Stimulated activated effector memory CD8-positive, alpha-beta T cell treated with anti-CD3 and anti-CD28 coated beads, Interleukin-12 subunit alpha, Interleukin-12 subunit beta, amount 100 ng/mL, for 72 hours (primary cell): ENCODE data around the gene ELP4.
A peak's percentile ranks its signal among the peaks of the same experiment; 100 is the strongest.
"Not testable (repeated sequence)": the region's sequence is repeated elsewhere in the genome, so short reads cannot be mapped to it uniquely, and the experiment has no call there.

ENCODE experiments used
- ATAC-seq: fragments of 150-1000 bp; cut with Tn5 transposase; 2 replicates; pipeline ENCODE4 v1.10.0; 2021
- DNase-seq, 2 donors: peaks; one replicate each; pipeline ENCODE4 v3.0.0; 2021 to 2022; ENCODE audit warnings: low spot score in 2 of 2
- H3K27ac Mint-ChIP-seq: one replicate; pipeline ENCODE4 v1.8.0; 2022; ENCODE audit warnings: mild to moderate bottlenecking, mixed read lengths
- H3K36me3 Mint-ChIP-seq: one replicate; pipeline ENCODE4 v1.8.0; 2022; ENCODE audit warnings: mild to moderate bottlenecking, mixed read lengths
- H3K4me1 Mint-ChIP-seq: one replicate; pipeline ENCODE4 v1.8.0; 2022; ENCODE audit warnings: mixed read lengths
- H3K4me3 Mint-ChIP-seq: one replicate; pipeline ENCODE4 v1.8.0; 2022; ENCODE audit warnings: mild to moderate bottlenecking, mixed read lengths
- H3K9me3 Mint-ChIP-seq: one replicate; pipeline ENCODE4 v1.8.0; 2022; ENCODE audit warnings: mixed read lengths

ELP4 gene, protein sequence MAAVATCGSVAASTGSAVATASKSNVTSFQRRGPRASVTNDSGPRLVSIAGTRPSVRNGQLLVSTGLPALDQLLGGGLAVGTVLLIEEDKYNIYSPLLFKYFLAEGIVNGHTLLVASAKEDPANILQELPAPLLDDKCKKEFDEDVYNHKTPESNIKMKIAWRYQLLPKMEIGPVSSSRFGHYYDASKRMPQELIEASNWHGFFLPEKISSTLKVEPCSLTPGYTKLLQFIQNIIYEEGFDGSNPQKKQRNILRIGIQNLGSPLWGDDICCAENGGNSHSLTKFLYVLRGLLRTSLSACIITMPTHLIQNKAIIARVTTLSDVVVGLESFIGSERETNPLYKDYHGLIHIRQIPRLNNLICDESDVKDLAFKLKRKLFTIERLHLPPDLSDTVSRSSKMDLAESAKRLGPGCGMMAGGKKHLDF

DNA sequence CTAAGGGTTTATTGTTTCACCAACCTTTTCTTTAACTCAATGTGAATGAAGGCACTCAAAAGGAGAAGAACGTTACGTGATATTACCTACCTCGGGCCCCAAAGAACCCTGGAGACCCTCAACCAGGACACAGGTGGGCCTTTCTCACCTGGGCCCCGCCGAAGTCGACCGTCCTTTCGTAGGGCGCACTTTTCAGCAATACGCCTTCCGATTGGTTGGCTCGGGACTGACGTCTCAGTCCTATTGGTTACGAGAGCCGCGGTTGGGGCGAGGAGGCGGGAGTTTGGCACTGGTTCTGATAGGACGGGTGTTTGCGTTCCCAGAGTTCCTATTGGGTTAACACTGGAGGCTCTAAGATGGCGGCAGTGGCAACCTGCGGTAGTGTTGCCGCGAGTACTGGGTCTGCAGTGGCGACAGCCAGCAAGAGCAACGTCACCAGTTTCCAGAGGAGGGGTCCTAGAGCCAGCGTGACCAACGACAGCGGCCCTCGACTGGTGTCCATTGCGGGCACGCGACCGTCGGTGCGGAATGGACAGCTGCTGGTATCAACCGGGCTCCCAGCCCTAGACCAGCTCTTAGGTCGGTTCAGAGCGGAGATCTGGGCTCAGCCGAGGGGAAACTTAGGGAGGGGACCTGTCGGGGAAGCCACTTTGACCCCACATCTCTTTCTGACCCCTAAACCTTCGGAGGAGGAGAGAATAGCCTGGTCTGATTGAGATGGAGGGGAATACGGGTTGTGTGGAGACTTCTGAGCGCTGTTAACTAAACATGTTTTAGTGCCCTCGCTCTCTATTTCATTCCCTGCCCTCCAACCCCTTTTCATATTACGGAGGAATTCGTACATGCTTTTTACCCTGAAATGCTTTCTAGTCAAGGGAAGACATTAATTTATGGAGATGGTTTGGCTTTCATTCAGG lies at the start of gene ELP4, which contains the start of gene IMMP1L:
TSS of gene ELP4 (plus strand) at position 339 of the 917 bp plus-strand sequence. CDS start at position 357, 18 bp downstream.
TSS of gene IMMP1L (minus strand) at position 194 of the 917 bp plus-strand sequence. CDS start 46,346 bp downstream, outside the sequence.
- peaks cover 20% of the 10 kb centered on the region for H3K4me1 Mint-ChIP-seq
- peak; percentile 100 for ATAC-seq
- H3K4me3 Mint-ChIP-seq, result peak within 1 kb of the TSS; percentile 93
- peak within 1 kb of the TSS; percentile 97 for H3K27ac Mint-ChIP-seq
- H3K36me3 Mint-ChIP-seq, result peaks cover 23% of the 10 kb centered on the region
- no peaks in the 10 kb centered on the region for H3K9me3 Mint-ChIP-seq
- DNase-seq, result peak; percentile 86 to 95

DNA sequence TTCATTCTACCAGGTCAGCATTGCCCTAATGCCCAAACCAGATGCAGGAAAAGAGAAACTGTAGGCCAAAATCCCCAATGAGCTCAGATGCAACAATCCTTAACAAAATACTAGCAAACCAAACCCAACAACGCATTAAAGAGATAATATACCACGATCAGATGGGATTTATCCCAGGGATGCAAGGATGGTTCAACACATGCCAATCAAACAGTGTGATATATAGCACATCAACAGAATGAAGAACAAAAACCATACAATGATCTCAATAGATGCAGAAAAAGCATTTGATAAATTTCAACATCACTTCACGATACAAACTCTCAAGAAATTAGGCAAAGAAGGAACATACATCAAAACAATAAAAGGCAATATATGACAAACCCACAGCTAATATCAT lies 45.1 kb upstream of the ELP4 start:
- DNase-seq, result no peak
- ATAC-seq, result no peak
- H3K27ac Mint-ChIP-seq, result no peak overlapping the region
- no peak overlapping the region for H3K4me3 Mint-ChIP-seq
- H3K36me3 Mint-ChIP-seq, result peaks cover 10% of the 10 kb centered on the region
- no peaks in the 10 kb centered on the region for H3K4me1 Mint-ChIP-seq
- H3K9me3 Mint-ChIP-seq, result peaks cover 4% of the 10 kb centered on the region

DNA sequence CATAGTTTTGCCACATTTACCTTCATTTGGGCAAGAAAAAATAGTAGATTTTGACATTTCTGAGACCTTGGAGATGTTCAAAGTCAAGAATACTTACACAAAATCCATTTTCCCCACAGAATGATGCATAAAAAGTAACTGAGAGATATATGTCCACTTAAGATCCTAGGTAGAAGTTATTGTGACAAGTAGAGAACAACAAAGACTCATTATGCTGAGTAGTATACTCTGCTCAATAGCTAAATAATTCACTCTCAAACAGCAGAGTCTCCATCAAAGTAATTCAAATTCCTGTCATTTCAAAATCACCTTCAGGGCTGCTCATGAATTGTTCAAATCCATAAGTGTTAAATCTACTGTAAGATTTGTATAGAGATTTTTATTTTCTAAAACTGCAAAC lies 35.5 kb upstream of the ELP4 start:
- H3K27ac Mint-ChIP-seq, result no peak overlapping the region
- ATAC-seq (no peak), DNase-seq (no peak)
- H3K4me3 Mint-ChIP-seq, result no peak overlapping the region
- H3K36me3 Mint-ChIP-seq, result no peaks in the 10 kb centered on the region
- no peaks in the 10 kb centered on the region for H3K9me3 Mint-ChIP-seq
- H3K4me1 Mint-ChIP-seq, result peaks cover 6% of the 10 kb centered on the region

DNA sequence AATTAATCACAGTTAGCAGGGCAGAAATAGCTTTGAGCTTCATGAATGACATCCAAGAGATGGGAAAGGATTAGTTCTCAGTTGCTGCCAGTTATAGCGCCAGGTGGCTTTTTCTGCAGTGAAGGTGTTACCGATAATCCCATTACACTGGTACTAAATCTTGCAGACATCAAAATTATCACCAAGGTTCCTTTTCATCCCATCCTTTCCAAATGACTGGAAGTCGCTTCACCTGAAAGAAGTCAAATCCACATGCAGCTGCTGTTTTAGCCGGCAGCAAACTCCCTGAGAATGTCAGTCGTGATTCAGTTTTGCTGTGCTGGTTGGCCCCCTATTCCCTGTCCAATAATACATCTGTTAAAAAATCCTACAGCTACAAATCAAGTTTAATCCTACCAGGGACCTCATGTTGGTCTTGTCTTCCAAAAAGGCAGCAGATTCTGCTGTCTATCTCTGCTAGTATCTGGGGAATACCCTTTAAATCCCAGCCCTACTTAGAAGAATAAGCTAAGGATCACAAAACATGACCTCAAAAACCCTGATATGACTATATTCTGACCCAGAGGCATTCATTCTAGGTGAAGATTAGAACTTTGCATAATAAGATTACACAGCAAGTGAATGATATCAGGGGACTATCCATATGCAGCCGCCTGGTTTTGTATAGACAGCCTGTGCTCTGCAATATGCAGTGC lies 31.9 kb upstream of the ELP4 start:
- H3K9me3 Mint-ChIP-seq, result no peaks in the 10 kb centered on the region
- H3K36me3 Mint-ChIP-seq, result no peaks in the 10 kb centered on the region
- H3K4me1 Mint-ChIP-seq, result peaks cover 6% of the 10 kb centered on the region
- H3K4me3 Mint-ChIP-seq, result no peak overlapping the region
- ATAC-seq (peak; percentile 49), DNase-seq (no peak)
- no peak overlapping the region for H3K27ac Mint-ChIP-seq

DNA sequence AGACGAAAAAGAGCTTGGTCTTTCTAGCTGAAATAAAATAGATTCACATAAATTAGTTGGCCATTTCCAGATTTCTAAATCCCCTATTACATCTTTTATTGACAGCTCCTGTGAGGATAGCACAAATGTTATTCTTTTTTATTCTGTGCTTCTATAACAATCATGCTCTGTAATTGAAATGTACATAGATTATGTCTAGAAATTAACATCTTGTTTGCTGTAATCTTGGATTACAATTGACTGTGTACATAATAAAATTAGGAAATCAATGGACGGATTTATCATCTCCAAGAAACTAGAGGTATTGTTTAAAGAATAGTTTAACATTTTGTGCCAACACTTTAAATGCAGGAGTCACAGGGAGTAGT lies 31.4 kb upstream of the ELP4 start:
- H3K27ac Mint-ChIP-seq, result no peak overlapping the region

DNA sequence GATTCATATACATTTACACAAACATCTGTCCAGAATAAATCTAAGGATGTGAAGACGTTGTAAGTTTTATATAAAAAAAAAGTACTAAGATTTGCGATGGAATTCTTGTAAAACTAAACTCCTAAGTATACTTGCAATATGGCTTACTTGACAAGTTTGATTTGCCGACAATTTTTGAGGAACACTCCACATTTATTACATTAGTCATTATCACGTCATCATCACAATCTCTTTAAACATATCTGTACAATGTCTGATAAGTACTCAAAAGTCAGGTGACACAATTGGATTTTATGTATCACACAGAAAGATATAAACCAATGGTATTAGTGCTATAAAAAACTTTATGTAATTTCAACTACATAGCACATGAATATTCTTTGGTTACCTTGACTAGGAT lies 30.5 kb upstream of the ELP4 start:
- no peaks in the 10 kb centered on the region for H3K36me3 Mint-ChIP-seq
- DNase-seq (no peak), ATAC-seq (no peak)
- no peaks in the 10 kb centered on the region for H3K9me3 Mint-ChIP-seq
- H3K27ac Mint-ChIP-seq, result no peak overlapping the region
- peaks cover 6% of the 10 kb centered on the region for H3K4me1 Mint-ChIP-seq
- no peak overlapping the region for H3K4me3 Mint-ChIP-seq

More for the DNA sequence above, 31.4 kb upstream of the ELP4 start:
- H3K4me3 Mint-ChIP-seq, result no peak overlapping the region
- no peaks in the 10 kb centered on the region for H3K36me3 Mint-ChIP-seq
- no peaks in the 10 kb centered on the region for H3K9me3 Mint-ChIP-seq
- no peak for DNase-seq
- H3K4me1 Mint-ChIP-seq, result peaks cover 6% of the 10 kb centered on the region
- no peak for ATAC-seq

DNA sequence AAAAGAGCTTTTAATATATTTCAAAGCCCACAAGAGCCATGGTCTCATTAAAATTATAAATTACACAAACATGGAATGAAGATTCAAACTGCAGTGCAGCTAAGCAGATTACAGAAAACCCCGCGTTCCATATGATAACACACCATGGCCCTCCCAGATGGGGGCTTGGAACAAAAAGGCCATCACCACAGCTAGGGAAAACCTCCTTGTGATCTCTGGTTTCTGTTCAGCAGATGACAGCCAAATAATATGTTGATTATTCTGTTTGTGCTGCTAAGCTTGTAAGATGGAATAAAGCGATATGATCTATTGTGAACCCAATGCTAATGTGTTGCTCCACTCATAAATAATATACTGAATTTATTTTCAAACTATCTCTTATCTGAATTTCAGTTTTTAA lies 28.6 kb upstream of the ELP4 start:
- H3K4me1 Mint-ChIP-seq, result peaks cover 6% of the 10 kb centered on the region
- H3K27ac Mint-ChIP-seq, result no peak overlapping the region
- H3K4me3 Mint-ChIP-seq, result no peak overlapping the region
- DNase-seq, result no peak
- H3K36me3 Mint-ChIP-seq, result no peaks in the 10 kb centered on the region
- no peak for ATAC-seq
- H3K9me3 Mint-ChIP-seq, result no peaks in the 10 kb centered on the region

DNA sequence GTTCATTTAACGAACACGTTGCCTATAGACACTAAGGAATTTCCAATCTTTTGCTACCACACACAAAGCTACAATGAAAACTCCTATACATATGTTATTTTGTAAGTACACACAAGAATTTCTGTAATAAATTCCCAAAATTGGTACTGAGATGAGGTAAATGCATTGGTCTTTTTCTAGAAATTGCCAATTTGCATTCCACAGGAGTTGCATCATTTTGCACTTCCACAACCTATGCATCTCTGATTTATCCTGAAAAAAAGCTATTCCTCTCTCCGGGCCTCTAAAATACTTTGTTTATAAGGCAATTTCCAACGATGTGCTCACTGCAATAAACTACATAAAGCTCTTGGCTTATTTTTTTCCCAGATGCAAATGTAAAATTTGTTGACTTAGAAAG lies 25.1 kb upstream of the ELP4 start:
- H3K9me3 Mint-ChIP-seq, result no peaks in the 10 kb centered on the region
- no peak overlapping the region for H3K4me3 Mint-ChIP-seq
- H3K36me3 Mint-ChIP-seq, result no peaks in the 10 kb centered on the region
- H3K27ac Mint-ChIP-seq, result no peak overlapping the region
- DNase-seq (no peak), ATAC-seq (no peak)
- peaks cover 3% of the 10 kb centered on the region for H3K4me1 Mint-ChIP-seq

DNA sequence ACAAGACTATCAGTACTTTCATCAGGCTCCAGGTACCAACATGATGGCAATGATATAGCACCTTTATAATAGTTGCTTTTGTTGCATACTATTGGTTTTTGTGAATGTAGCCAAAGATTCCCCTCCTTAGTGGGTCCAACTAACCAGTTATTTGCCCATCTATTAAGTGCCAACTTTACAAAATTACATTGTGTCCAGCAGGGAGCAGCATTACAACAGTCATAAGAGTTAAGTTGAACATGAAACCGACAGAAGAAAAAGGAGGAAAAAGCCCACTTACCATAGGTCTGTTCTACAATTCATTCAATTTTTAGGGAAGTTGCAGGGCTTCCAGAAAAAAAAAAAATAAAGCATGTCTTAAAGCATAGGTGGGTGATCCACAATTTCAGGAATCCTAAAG lies 21.7 kb upstream of the ELP4 start:
- DNase-seq (no peak), ATAC-seq (no peak)
- no peak overlapping the region for H3K27ac Mint-ChIP-seq
- no peaks in the 10 kb centered on the region for H3K36me3 Mint-ChIP-seq
- no peak overlapping the region for H3K4me3 Mint-ChIP-seq
- peaks cover 22% of the 10 kb centered on the region for H3K4me1 Mint-ChIP-seq
- no peaks in the 10 kb centered on the region for H3K9me3 Mint-ChIP-seq

DNA sequence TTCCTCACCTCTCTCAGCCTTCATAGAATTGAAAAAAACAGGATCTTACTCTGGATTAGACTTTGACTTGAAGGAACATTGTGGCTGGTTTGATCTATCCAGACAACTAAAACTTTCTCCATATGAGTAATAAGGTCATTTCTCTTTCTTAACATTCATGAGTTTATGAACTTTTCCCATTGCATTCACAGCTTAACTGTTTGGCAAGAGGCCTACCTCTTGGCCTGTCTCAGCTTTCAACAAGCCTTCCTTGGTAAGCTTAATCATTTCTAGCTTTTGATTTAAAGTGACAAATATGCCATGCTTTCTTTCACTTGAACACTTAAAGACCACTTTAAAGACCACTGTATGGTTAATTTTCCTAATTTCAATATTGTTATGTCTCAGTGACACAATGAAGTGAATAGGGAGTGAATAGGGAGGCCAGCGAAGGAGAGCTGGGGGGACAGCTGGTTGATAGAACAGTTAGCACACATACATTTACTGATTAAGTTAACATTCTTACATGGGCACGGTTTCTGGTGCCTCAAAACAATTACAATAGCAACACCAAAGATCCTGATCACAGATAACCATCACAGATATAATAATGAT lies 17.1 kb upstream of the ELP4 start:
- Mint-ChIP-seq H3K9me3 (no peaks in the 10 kb centered on the region), H3K36me3 (peaks cover 12% of the 10 kb centered on the region), H3K27ac (no peak overlapping the region), H3K4me1 (peaks cover 33% of the 10 kb centered on the region), H3K4me3 (no peak overlapping the region)
- ATAC-seq (no peak), DNase-seq (no peak)

DNA sequence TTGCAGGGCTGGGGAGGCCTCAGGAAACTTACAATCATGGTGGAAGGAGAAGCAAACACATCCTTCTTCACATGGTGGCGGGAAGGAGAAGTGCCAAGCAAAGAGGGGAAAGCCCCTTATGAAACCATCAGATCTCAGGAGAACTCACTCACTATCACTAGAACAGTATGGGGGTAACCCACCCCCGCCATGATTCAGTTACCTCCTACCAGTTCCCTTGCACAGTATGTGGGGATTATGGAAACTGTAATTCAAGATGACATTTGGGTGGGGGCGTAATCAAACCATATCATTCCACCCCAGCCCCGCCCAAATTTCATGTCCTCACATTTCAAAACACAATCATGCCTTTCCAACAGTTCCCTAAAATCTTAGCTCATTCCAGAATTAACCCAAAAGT lies 16.3 kb upstream of the ELP4 start:
- Mint-ChIP-seq H3K36me3 (peaks cover 12% of the 10 kb centered on the region), H3K27ac (no peak overlapping the region), H3K9me3 (no peaks in the 10 kb centered on the region), H3K4me1 (peaks cover 33% of the 10 kb centered on the region), H3K4me3 (no peak overlapping the region)
- DNase-seq (no peak), ATAC-seq (no peak)

DNA sequence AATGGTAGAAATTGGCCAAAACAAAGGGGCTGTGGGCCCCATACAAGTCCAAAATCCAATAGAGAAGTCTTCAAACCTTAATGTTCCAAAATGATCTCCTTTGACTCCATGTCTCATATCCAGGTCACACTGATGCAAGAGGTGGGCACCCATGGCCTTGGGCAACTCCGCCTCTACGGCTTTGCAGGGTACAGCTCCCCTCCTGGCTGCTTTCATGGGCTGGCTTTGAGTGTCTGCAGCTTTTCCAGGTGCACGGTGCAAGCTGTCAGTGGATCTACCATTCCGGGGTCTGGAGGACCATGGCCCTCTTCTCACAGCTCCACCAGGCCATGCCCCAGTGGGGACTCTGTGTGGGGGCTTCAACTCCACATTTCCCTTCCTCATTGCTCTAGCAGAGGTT lies 15.8 kb upstream of the ELP4 start:
- not testable (repeated sequence) for H3K9me3 Mint-ChIP-seq, DNase-seq, H3K4me3 Mint-ChIP-seq, H3K27ac Mint-ChIP-seq, ATAC-seq
- peaks cover 12% of the 10 kb centered on the region for H3K36me3 Mint-ChIP-seq
- peaks cover 33% of the 10 kb centered on the region for H3K4me1 Mint-ChIP-seq

DNA sequence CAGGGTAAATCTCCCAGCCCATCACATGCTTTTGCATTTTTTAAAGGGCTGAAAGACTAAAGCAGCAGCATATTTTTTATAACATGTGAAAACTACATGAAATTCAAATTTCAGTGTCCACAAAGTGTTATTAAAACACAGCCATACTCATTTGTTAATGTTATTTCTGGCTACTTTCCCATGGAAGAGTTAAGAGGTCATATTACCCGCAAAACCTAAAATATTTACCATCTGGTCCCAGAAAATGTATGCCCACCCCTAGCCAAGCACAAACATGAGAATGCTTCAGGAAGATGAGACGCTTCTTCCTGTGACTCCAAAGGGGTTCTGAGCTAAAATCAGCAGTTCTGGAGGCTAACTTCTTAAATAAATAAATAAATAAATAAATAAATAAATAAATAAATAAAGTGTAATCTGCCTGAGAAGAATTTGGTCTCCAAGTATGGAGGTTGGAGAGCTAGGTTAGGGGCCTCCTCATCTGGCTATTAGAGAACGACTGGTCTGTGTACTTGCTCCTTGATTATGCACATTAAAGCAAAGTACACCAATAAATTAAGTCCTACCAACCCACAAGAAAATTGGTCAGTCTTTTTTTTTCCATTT lies 9.9 kb upstream of the ELP4 start:
- ATAC-seq (no peak), DNase-seq (no peak)
- Mint-ChIP-seq H3K4me3 (no peak overlapping the region), H3K4me1 (peaks cover 17% of the 10 kb centered on the region), H3K27ac (no peak overlapping the region), H3K9me3 (no peaks in the 10 kb centered on the region), H3K36me3 (peaks cover 36% of the 10 kb centered on the region)

DNA sequence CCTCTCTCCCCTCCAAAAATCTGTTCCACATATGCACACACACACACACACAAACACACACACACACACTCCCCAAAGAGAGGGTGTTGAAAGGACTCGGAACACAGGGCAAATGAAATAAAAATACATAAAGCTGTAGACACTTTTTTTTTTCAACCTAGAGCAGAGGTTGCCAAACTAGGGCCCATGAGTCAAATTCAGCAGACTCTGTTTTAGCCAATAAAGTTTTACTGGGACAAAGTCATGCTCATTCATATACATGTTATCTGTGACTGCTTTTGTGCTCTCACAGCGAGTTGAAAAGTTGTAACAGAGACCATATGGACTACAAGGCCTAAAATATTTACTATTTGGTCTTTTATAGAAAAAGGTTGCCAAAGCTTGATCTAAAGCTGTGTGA lies 9.0 kb upstream of the ELP4 start:
- Mint-ChIP-seq H3K4me1 (peaks cover 8% of the 10 kb centered on the region), H3K9me3 (no peaks in the 10 kb centered on the region), H3K27ac (no peak overlapping the region), H3K4me3 (no peak overlapping the region), H3K36me3 (peaks cover 32% of the 10 kb centered on the region)
- ATAC-seq (no peak), DNase-seq (no peak)
